HCT116 (cell line): ENCODE measurements around the gene PCDH10.

Source experiments
- CTCF ChIP-seq, 3 experiments: fragments of 200-600 bp in 1 of 3; sonication (generic) in 1 of 3; IDR thresholded peaks in 2 of 3; conservative IDR thresholded peaks in 1 of 3; 2 replicates each; pipeline ENCODE4 v1.5.1; 2012 to 2017; ENCODE audit warnings: low read depth in 2 of 3, low read length in 2 of 3, antibody characterized with exemption in 1 of 3, borderline replicate concordance in 1 of 3, control low read depth in 1 of 3, mild to moderate bottlenecking in 1 of 3, mixed read lengths in 1 of 3, mixed run types in 1 of 3, moderate library complexity in 1 of 3; ENCODE audit not compliant: insufficient read depth in 1 of 3
- EZH2 ChIP-seq: fragments of 200-600 bp; sonication (generic); IDR thresholded peaks from 2 replicates; pipeline ENCODE4 v1.6.1; 2017; ENCODE audit warnings: antibody characterized with exemption, mixed run types
- EZH2phosphoT487 ChIP-seq: fragments of 200-600 bp; IDR thresholded peaks from 2 replicates; pipeline ENCODE4 v1.6.1; 2018; ENCODE audit warnings: antibody characterized with exemption, borderline replicate concordance
- JUND ChIP-seq: IDR thresholded peaks from 2 replicates; pipeline ENCODE4 v1.6.1; 2012
- POLR2A ChIP-seq: IDR thresholded peaks from 2 replicates; pipeline ENCODE4 v1.7.0; 2011; ENCODE audit warnings: borderline replicate concordance; ENCODE audit not compliant: insufficient read depth, insufficient read length; ENCODE audit errors: extremely low read depth
- SP1 ChIP-seq: IDR thresholded peaks from 2 replicates; pipeline ENCODE4 v1.6.1; 2012; ENCODE audit warnings: low read depth

DNA sequence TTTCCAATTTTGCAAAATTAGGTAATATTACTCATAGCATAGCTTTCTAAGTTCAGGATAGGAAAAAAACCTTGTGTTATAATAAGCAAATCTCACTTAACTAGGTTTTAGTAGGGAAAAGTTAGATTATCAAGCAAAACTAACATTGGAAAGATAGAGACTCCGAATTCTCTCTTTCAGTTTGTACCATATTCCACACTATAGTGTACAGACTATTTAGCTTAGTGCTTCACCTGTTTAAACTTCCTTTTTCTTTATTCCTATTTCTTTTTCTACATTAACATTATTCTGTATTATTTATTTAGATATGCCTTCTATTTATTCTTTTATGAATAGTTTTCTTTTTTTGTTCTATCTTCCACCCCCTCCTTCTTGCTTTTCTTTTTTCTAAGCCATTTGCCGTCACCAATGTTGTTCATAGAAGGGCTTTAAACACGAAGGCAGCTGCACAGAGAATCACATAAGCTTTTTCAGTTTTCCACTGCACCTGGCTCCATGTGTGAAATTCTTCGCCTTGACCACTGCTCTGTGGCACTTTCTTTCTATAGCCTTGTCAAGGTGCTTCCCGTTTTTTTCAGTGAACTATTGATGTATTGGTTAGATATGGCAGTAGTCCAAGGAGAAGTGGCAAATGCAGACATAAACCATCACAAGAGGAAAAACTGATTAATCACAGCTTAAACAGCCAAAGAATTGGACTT lies 8.5 kb downstream of the PCDH10 start:
- no peak for TF ChIP-seq JUND
- TF ChIP-seq SP1 = no peak
- TF ChIP-seq EZH2 = no peak
- no peak for TF ChIP-seq POLR2A
- no peak for TF ChIP-seq CTCF (IDR thresholded peaks at IDR 0.05 in 2 of 3, conservative IDR thresholded peaks at IDR 0.05 in 1 of 3; ENCODE audit: borderline replicate concordance in 1 of 3, insufficient read depth in 1 of 3, low read depth in 2 of 3, low read length in 2 of 3)
- no peak for TF ChIP-seq EZH2phosphoT487
